IMR-90 (cell line): ENCODE data around the gene DHRS3. TPM values are rescaled to one million over a fixed set of nuclear protein-coding genes. Genes with fewer than 3 reads are reported as not detected.

Source experiments
- ATAC-seq: fragments of 200-7000 bp; cut with Tn5 transposase; 2 replicates; pipeline ENCODE4 v1.9.1; 2020; ENCODE audit warnings: low read depth, mild to moderate bottlenecking, moderate library complexity
- BruUV-seq: library from RNA; stranded (reverse); fragments of 400-500 nt; replicated peaks from 2 replicates; lab custom pipeline; 2021; lab: Mats Ljungman, UMichigan
- CTCF ChIA-PET: fragments of 300-600 bp; formaldehyde crosslinking; extraction: SDS; loops from one replicate; lab custom pipeline; 2021; ENCODE audit warnings: antibody characterized with exemption; lab: Yijun Ruan, JAX
- POLR2A ChIA-PET: fragments of 300-600 bp; sonication (Branson Sonifier 250); formaldehyde crosslinking; loops from one replicate; lab custom pipeline; 2022; ENCODE audit warnings: antibody characterized with exemption; ENCODE audit not compliant: unreplicated experiment; lab: Charles Lee
- DNase-seq: peaks from one replicate; pipeline ENCODE4 v3.0.0; 2013
- H2AFZ ChIP-seq: replicated peaks from 2 replicates; pipeline ENCODE3; 2013; ENCODE audit warnings: low read length, mild to moderate bottlenecking; ENCODE audit not compliant: poor library complexity
- H2AK5ac ChIP-seq: 2 replicates; pipeline ENCODE4 v1.6.1; 2013; ENCODE audit warnings: low read depth, low read length, inconsistent platforms
- H2AK9ac ChIP-seq: replicated peaks from 2 replicates; pipeline ENCODE3; 2013; ENCODE audit warnings: mild to moderate bottlenecking, low read depth, low read length, moderate library complexity; ENCODE audit not compliant: poor library complexity
- H2BK120ac ChIP-seq: 2 replicates; pipeline ENCODE4 v1.6.1; 2013; ENCODE audit warnings: low read depth, low read length, inconsistent platforms
- H2BK15ac ChIP-seq: 3 replicates; pipeline ENCODE4 v1.6.1; 2013; ENCODE audit warnings: low read depth, low read length, inconsistent platforms
- H2BK20ac ChIP-seq: 2 replicates; pipeline ENCODE4 v1.6.1; 2013; ENCODE audit warnings: low read depth, mild to moderate bottlenecking, inconsistent platforms, low read length, moderate library complexity
- H2BK5ac ChIP-seq: 2 replicates; pipeline ENCODE4 v1.6.1; 2013; ENCODE audit warnings: mild to moderate bottlenecking, low read depth, low read length, inconsistent platforms; ENCODE audit not compliant: poor library complexity, severe bottlenecking
- H3K14ac ChIP-seq: replicated peaks from 2 replicates; pipeline ENCODE4 v1.6.1; 2013; ENCODE audit warnings: low read depth, low read length, inconsistent platforms
- H3K18ac ChIP-seq: 2 replicates; pipeline ENCODE4 v1.6.1; 2013; ENCODE audit warnings: low read depth, low read length, control low read depth
- H3K23ac ChIP-seq: 2 replicates; pipeline ENCODE4 v1.6.1; 2013; ENCODE audit warnings: low read depth, low read length, inconsistent platforms
- H3K27ac ChIP-seq: 2 replicates; pipeline ENCODE4 v1.5.1; 2013; ENCODE audit warnings: mild to moderate bottlenecking, control low read depth, low read length; ENCODE audit not compliant: insufficient read depth
- H3K27me3 ChIP-seq: 2 replicates; pipeline ENCODE4 v1.6.1; 2013; ENCODE audit warnings: low read length; ENCODE audit not compliant: control insufficient read depth, insufficient read depth
- H3K36me3 ChIP-seq: 2 replicates; pipeline ENCODE4 v1.6.1; 2013; ENCODE audit warnings: low read length, mixed read lengths; ENCODE audit not compliant: control insufficient read depth, insufficient read depth
- H3K4ac ChIP-seq: 2 replicates; pipeline ENCODE4 v1.6.1; 2013; ENCODE audit warnings: low read depth, low read length, inconsistent platforms
- H3K4me1 ChIP-seq: 2 replicates; pipeline ENCODE4 v1.6.1; 2013; ENCODE audit warnings: low read length, mixed read lengths; ENCODE audit not compliant: control insufficient read depth, insufficient read depth
- H3K4me2 ChIP-seq: 2 replicates; pipeline ENCODE4 v1.6.1; 2013; ENCODE audit warnings: low read depth, mild to moderate bottlenecking, control low read depth, low read length, moderate library complexity
- H3K4me3 ChIP-seq: 2 replicates; pipeline ENCODE4 v1.5.1; 2013; ENCODE audit warnings: low read depth, mild to moderate bottlenecking, control low read depth, low read length, moderate library complexity; ENCODE audit not compliant: insufficient read depth
- H3K56ac ChIP-seq: 2 replicates; pipeline ENCODE4 v1.6.1; 2013; ENCODE audit warnings: low read length, inconsistent platforms; ENCODE audit not compliant: insufficient read depth; ENCODE audit errors: extremely low read depth
- H3K79me1 ChIP-seq, 2 experiments: 2 replicates each; pipeline ENCODE4 v1.6.1; 2013; ENCODE audit warnings: low read length in 2 of 2, inconsistent platforms in 1 of 2, low read depth in 1 of 2
- H3K9ac ChIP-seq: 2 replicates; pipeline ENCODE4 v1.6.1; 2013; ENCODE audit warnings: low read depth, low read length, control low read depth
- H3K9me1 ChIP-seq: 2 replicates; pipeline ENCODE4 v1.6.1; 2013; ENCODE audit warnings: low read length, inconsistent platforms; ENCODE audit not compliant: insufficient read depth
- H3K9me3 ChIP-seq: 2 replicates; pipeline ENCODE4 v1.6.1; 2013; ENCODE audit warnings: low read length; ENCODE audit not compliant: control insufficient read depth, insufficient read depth
- H4K20me1 ChIP-seq: 2 replicates; pipeline ENCODE4 v1.6.1; 2013; ENCODE audit warnings: low read length, inconsistent platforms; ENCODE audit not compliant: insufficient read depth
- H4K5ac ChIP-seq: 2 replicates; pipeline ENCODE4 v1.6.1; 2013; ENCODE audit warnings: mild to moderate bottlenecking, low read depth, low read length, control low read depth
- H4K8ac ChIP-seq, 2 experiments: 2 replicates each; pipeline ENCODE4 v1.6.1; 2013; ENCODE audit warnings: low read depth in 2 of 2, low read length in 2 of 2, control low read depth in 1 of 2, inconsistent platforms in 1 of 2
- H4K91ac ChIP-seq: 2 replicates; pipeline ENCODE4 v1.6.1; 2013; ENCODE audit warnings: low read depth, low read length, inconsistent platforms; ENCODE audit not compliant: insufficient read depth
- BHLHE40 ChIP-seq: fragments of 150-350 bp; IDR thresholded peaks from 2 replicates; pipeline ENCODE4 v1.6.1; 2016; ENCODE audit warnings: mild to moderate bottlenecking, low read depth, low read length
- CEBPB ChIP-seq: IDR thresholded peaks from 2 replicates; pipeline ENCODE4 v1.6.1; 2012; ENCODE audit warnings: low read depth, low read length, improper control_type of control experiment
- CHD1 ChIP-seq: IDR thresholded peaks from 2 replicates; pipeline ENCODE4 v1.6.1; 2012; ENCODE audit warnings: low read depth, low read length, improper control_type of control experiment
- FOS ChIP-seq: fragments of 150-350 bp; IDR thresholded peaks from 2 replicates; pipeline ENCODE4 v1.6.1; 2016; ENCODE audit warnings: low read depth, low read length
- MAFK ChIP-seq: IDR thresholded peaks from 2 replicates; pipeline ENCODE4 v1.6.1; 2012; ENCODE audit warnings: low read depth, low read length, improper control_type of control experiment
- MAZ ChIP-seq: IDR thresholded peaks from 2 replicates; pipeline ENCODE4 v1.6.1; 2012; ENCODE audit warnings: low read depth, mild to moderate bottlenecking, low read length, improper control_type of control experiment, moderate library complexity, borderline replicate concordance
- MXI1 ChIP-seq: IDR thresholded peaks from 2 replicates; pipeline ENCODE4 v1.6.1; 2012; ENCODE audit warnings: low read depth, mild to moderate bottlenecking, low read length, moderate library complexity, borderline replicate concordance
- NFE2L2 ChIP-seq: fragments of 150-350 bp; IDR thresholded peaks from 2 replicates; pipeline ENCODE4 v1.6.1; 2016; ENCODE audit warnings: low read depth, mild to moderate bottlenecking, low read length
- POLR2A ChIP-seq: IDR thresholded peaks from 2 replicates; pipeline ENCODE4 v1.6.1; 2012; ENCODE audit warnings: mild to moderate bottlenecking, low read depth, low read length
- RAD21 ChIP-seq: IDR thresholded peaks from 2 replicates; pipeline ENCODE4 v1.6.1; 2012; ENCODE audit warnings: low read length, improper control_type of control experiment
- RCOR1 ChIP-seq: IDR thresholded peaks from 2 replicates; pipeline ENCODE4 v1.6.1; 2012; ENCODE audit warnings: mild to moderate bottlenecking, low read length, improper control_type of control experiment; ENCODE audit not compliant: insufficient replicate concordance
- RFX5 ChIP-seq: IDR thresholded peaks from 2 replicates; pipeline ENCODE4 v1.8.0; 2012; ENCODE audit warnings: low read depth, mild to moderate bottlenecking, low read length, moderate library complexity
- SMC3 ChIP-seq: fragments of 150-350 bp; IDR thresholded peaks from 2 replicates; pipeline ENCODE4 v1.6.1; 2016; ENCODE audit warnings: low read depth, mild to moderate bottlenecking, antibody characterized with exemption, low read length, moderate library complexity
- WGBS, 2 experiments: methylation state at CpG; one replicate each; pipeline versions ENCODE4 v1.1.5 to v1.1.7; 2013; ENCODE audit warnings: missing lambda C conversion rate in 2 of 2; ENCODE audit not compliant: insufficient read length in 1 of 2; ENCODE audit errors: extremely low coverage in 2 of 2; 5-methylcytosine and 5-hydroxymethylcytosine counted together
- dilution Hi-C: fragments of 300-500 bp; cut with HindIII; formaldehyde crosslinking; loops from one replicate; pipeline ENCODE4 v1.14.3; 2018; ENCODE audit warnings: low sequenced_read_pairs; ENCODE audit not compliant: unreplicated experiment
- in situ Hi-C: fragments of 300-500 bp; cut with MboI; formaldehyde crosslinking; loops from 3 replicates; pipeline ENCODE4 v1.14.3; 2019; ENCODE audit warnings: low sequenced_read_pairs, inconsistent platforms, mixed read lengths
- intact Hi-C: fragments of 100-400 bp; cut with micrococcal nuclease; formaldehyde crosslinking; loops from 2 replicates; pipeline ENCODE4 v1.10.0; 2022
- polyA plus RNA-seq, 3 experiments: library from polyadenylated mRNA; depleted of rRNA; stranded (reverse); fragments of >200 nt; gene quantifications; 2 replicates each; pipeline ENCODE4 v1.2.3, GENCODE V29; 2012; ENCODE audit warnings: low replicate concordance in 1 of 3
- total RNA-seq: library from RNA; depleted of rRNA; stranded (reverse); fragments of >200 nt; gene quantifications from 2 replicates; pipeline ENCODE4 v1.2.3, GENCODE V29; 2012
- TF ChIP-seq, protein P1 (sequence below): fragments of 150-350 bp; IDR thresholded peaks from 2 replicates; pipeline ENCODE4 v1.6.1; 2017; ENCODE audit warnings: mild to moderate bottlenecking, antibody characterized with exemption, low read length, low read depth
- TF ChIP-seq, protein P2 (sequence below): conservative IDR thresholded peaks from 2 replicates; pipeline ENCODE4 v1.5.1; 2012; ENCODE audit warnings: mild to moderate bottlenecking, low read depth, low read length, improper control_type of control experiment
- TF ChIP-seq, protein P3 (sequence below): fragments of 150-350 bp; IDR thresholded peaks from 2 replicates; pipeline ENCODE4 v1.6.1; 2016; ENCODE audit warnings: low read depth, mild to moderate bottlenecking, low read length, moderate library complexity, borderline replicate concordance

Gene DHRS3
- total and polyA plus RNA-seq, 2 of the 4 experiments (the other 2 are of a cell fraction): 11.2 to 14.5 TPM

DNA sequence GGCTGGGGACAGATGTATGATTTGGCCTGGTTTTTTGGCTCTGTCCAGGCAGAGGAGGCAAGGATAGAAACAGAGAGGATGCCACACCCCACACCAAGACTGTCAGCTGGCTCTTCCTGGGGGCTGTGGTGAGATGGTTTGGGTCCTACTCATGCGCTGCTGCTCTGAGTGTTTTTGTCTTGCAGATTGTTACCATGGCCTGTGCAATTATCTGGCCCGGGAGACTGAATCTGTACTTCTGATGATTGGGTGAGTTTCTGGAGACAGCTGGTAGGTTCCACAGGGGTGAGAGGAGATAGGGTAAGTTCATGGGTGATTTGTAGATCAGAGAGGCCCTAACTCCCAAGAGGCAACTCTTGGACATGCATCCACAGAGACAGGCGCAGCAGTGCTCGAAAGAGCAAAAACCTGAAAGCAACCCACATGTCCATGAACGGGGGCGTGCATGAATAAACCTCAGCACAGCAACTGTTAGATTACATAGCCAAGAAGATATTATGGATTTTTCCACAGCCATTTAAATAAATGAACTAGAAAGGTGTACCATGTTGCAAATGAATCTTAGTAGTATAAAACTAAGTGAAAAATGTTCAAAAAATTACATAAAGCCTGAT is 43.7 kb upstream of the DHRS3 start:
- no peak overlapping the region for H4K8ac ChIP-seq
- H3K4me3 ChIP-seq: no peak overlapping the region
- no peak overlapping the region for H3K27ac ChIP-seq
- no peak overlapping the region for H3K4ac ChIP-seq
- H2BK15ac ChIP-seq: no peak overlapping the region
- no peak overlapping the region for H2BK20ac ChIP-seq
- no peaks in the 10 kb centered on the region for H3K36me3 ChIP-seq
- no TSS peak for BruUV-seq
- H3K14ac ChIP-seq: no peak overlapping the region
- H2AK9ac ChIP-seq: no peak overlapping the region
- ChIA-PET CTCF (no interaction called here), POLR2A (interaction anchor here (0.6 kb wide), 1 partner anchor 8 kb away, joined by 5 read pairs; no protein-coding TSS in a partner anchor)
- TF ChIP-seq, protein P1, sequence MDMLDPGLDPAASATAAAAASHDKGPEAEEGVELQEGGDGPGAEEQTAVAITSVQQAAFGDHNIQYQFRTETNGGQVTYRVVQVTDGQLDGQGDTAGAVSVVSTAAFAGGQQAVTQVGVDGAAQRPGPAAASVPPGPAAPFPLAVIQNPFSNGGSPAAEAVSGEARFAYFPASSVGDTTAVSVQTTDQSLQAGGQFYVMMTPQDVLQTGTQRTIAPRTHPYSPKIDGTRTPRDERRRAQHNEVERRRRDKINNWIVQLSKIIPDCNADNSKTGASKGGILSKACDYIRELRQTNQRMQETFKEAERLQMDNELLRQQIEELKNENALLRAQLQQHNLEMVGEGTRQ: no peak
- no peak for TF ChIP-seq RAD21
- TF ChIP-seq NFE2L2: no peak
- TF ChIP-seq, protein P2, sequence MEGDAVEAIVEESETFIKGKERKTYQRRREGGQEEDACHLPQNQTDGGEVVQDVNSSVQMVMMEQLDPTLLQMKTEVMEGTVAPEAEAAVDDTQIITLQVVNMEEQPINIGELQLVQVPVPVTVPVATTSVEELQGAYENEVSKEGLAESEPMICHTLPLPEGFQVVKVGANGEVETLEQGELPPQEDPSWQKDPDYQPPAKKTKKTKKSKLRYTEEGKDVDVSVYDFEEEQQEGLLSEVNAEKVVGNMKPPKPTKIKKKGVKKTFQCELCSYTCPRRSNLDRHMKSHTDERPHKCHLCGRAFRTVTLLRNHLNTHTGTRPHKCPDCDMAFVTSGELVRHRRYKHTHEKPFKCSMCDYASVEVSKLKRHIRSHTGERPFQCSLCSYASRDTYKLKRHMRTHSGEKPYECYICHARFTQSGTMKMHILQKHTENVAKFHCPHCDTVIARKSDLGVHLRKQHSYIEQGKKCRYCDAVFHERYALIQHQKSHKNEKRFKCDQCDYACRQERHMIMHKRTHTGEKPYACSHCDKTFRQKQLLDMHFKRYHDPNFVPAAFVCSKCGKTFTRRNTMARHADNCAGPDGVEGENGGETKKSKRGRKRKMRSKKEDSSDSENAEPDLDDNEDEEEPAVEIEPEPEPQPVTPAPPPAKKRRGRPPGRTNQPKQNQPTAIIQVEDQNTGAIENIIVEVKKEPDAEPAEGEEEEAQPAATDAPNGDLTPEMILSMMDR: no peak
- TF ChIP-seq CEBPB: no peak
- TF ChIP-seq RFX5: no peak
- TF ChIP-seq MXI1: no peak
- no peak for TF ChIP-seq BHLHE40
- no peak for TF ChIP-seq MAZ
- no peak for TF ChIP-seq FOS
- TF ChIP-seq CHD1: no peak
- TF ChIP-seq, protein P3, sequence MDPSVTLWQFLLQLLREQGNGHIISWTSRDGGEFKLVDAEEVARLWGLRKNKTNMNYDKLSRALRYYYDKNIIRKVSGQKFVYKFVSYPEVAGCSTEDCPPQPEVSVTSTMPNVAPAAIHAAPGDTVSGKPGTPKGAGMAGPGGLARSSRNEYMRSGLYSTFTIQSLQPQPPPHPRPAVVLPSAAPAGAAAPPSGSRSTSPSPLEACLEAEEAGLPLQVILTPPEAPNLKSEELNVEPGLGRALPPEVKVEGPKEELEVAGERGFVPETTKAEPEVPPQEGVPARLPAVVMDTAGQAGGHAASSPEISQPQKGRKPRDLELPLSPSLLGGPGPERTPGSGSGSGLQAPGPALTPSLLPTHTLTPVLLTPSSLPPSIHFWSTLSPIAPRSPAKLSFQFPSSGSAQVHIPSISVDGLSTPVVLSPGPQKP: no peak
- no peak for TF ChIP-seq POLR2A
- TF ChIP-seq MAFK: no peak
- no peak for TF ChIP-seq SMC3
- TF ChIP-seq RCOR1: no peak
- dilution Hi-C loops: no loop called here
- no peak overlapping the region for H3K4me2 ChIP-seq
- ATAC-seq (no peak), DNase-seq (no peak)
- H4K20me1 ChIP-seq: no peaks in the 10 kb centered on the region; the same call in 1 of the 2 replicates
- H4K91ac ChIP-seq: no peak overlapping the region
- H2BK5ac ChIP-seq: no peak overlapping the region
- H3K9me3 ChIP-seq: peaks cover 5% of the 10 kb centered on the region; the same call in 1 of the 2 replicates
- H3K18ac ChIP-seq: no peak overlapping the region
- peaks cover 12% of the 10 kb centered on the region for H3K27me3 ChIP-seq
- in situ Hi-C loops: loop anchor here (5.0 kb wide), 1 partner anchor 349 kb away; no protein-coding TSS in a partner anchor
- H3K56ac ChIP-seq: no peak overlapping the region
- H2BK120ac ChIP-seq: no peak overlapping the region
- no peak overlapping the region for H2AK5ac ChIP-seq
- intact Hi-C loops: no loop called here
- no CpG with 5 or more reads among the region's 6 CpGs for WGBS, 2 experiments
- no peak overlapping the region for H4K5ac ChIP-seq
- H3K79me1 ChIP-seq: no peaks in the 10 kb centered on the region
- H3K9ac ChIP-seq: no peak overlapping the region
- H2AFZ ChIP-seq: no peak overlapping the region
- H3K4me1 ChIP-seq: no peaks in the 10 kb centered on the region
- no peak overlapping the region for H3K23ac ChIP-seq
- no peaks in the 10 kb centered on the region; the same call in 1 of the 2 replicates for H3K9me1 ChIP-seq
